ENCODE data around the gene CBLL1.

The CBLL1 gene, protein sequence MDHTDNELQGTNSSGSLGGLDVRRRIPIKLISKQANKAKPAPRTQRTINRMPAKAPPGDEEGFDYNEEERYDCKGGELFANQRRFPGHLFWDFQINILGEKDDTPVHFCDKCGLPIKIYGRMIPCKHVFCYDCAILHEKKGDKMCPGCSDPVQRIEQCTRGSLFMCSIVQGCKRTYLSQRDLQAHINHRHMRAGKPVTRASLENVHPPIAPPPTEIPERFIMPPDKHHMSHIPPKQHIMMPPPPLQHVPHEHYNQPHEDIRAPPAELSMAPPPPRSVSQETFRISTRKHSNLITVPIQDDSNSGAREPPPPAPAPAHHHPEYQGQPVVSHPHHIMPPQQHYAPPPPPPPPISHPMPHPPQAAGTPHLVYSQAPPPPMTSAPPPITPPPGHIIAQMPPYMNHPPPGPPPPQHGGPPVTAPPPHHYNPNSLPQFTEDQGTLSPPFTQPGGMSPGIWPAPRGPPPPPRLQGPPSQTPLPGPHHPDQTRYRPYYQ

DNA sequence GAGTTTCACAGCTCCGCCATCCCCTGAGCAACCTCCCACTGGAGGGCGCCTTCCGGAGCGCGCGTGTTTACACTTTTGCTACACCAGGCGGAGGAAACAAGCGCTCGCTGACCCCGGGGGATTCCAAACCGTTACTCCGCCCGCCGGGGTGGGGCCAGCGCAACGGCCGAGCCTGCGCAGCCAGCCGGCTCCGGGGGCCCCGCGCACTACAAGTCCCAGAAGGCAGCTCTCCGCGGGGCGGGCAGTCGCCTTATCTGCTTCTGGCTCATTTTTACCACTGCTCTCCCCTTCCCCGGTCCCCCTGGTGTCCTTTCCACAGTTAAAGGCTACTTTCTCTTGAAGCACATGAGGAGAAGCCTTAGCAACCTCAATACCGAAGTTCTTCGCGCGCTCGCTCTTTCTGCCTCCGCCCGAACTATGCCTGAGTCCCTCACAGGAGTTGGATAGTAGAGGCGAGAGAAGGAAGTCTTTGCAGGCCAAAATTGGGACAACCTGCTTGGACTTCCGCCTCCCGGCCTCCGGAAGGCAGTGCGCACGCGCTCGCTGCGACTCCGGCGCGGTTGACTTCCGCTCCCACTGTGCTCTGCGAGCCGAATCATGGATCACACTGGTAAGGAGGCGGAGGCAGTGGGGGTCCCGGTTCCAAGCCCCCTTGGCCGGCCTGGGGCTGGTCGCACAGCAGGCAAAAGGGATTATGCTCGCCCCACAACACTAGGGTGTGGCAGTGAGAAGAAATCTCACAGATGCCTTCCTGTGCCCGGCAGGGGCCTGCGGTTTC is at the start of gene CBLL1:
Gene CBLL1, plus strand, starts transcription at position 576 of the 778 bp plus-strand sequence. Its CDS starts 22 bp downstream, at position 598.
- DNase-seq, result peak; percentile 99

DNA sequence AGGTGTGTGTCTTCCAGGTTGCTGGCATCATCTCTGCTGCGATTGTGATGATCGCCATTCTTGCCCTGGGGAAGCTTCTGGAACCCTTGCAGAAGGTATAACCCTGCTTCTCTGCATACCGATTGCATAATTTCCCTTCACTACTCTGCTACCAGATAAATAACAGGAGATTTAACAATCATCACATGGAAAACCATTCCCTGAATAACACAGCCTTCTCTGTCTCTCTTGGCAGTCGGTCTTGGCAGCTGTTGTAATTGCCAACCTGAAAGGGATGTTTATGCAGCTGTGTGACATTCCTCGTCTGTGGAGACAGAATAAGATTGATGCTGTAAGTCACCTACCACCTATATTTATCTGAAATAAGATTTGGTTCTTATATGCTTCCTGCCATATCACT is 49.6 kb upstream of the CBLL1 start:
- DNase-seq, result no peak

DNA sequence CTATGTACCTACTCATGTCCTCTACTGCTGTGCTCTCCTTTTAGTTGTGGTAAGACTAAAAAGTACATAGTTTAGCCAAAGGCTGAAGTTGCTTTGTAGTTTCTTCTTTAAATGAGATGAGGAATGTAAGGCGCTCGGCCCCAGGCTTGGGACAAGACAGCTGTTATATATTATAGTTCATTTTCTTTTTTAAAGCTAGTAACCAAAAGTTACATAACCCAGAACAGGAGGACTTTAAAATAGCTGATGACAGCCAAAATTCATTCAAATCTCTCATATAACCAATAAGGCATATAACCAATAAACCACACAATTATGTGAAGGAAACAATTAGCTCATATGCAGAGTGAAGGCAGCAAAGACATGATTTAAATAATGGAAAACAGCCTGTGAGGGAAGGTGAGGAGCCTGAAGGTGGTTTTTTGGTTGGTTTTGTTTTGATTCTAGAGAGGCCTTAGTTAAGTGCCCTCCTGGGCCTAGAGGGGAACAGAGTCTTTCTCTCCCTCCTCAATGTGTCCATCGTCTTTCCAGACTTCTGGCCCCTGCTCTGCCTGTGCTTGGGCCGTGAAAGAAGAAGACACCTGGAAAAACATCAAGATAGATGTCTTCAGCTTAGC is 47.5 kb upstream of the CBLL1 start:
- no peak for DNase-seq

DNA sequence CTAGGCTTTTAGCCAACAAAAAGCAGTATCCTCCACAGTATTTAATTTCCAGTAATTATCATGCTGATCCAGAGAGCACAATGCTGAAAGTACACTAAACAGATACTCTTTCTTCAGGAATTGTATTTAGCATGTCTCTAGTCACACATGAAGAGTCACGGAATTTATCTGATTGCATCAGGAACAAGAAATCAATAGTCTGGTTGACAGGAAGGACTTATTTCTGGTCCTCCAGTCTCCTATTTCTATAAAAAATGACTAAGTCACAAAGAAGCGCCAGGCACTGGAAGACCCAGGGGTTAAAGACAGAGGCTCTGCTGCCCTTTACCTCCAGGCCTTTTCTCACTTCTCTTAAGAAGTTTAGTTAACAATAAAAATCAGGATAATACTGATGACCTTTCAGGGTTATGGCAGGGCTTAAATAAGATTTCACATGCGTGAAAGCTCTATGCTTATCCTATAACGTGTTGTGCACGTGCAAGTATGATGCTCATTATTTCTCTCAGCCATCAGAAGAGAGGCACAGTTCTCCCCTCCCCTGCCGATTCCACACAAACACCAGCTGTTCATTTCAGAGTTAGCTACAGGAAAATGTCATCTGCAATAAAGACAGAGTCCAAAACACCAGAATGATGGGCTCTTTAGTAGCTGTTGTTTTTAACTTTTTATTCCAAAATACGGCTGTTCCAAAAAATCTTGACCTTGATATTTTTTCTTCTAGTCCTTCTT is 46.5 kb upstream of the CBLL1 start:
- no peak for DNase-seq

DNA sequence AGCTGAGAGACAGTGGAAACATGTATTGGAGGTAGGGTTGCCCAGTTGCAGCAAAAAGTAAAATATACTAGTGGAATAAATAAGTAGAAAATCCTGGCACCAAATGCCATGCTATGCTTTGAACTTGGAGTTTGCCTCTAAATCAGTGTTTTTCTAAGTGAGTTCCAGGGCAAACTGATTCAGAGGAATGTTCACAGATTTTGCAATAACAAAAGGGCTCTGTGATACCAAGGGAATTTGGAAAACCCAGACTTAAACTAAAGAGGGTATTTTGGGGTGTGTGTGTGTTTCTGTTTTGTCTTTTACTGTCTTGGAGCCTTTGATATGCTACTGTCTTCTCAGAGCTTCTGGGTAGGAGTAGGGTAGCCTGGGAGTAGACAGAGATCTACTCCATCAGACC is 43.4 kb upstream of the CBLL1 start:
- no peak for DNase-seq

DNA sequence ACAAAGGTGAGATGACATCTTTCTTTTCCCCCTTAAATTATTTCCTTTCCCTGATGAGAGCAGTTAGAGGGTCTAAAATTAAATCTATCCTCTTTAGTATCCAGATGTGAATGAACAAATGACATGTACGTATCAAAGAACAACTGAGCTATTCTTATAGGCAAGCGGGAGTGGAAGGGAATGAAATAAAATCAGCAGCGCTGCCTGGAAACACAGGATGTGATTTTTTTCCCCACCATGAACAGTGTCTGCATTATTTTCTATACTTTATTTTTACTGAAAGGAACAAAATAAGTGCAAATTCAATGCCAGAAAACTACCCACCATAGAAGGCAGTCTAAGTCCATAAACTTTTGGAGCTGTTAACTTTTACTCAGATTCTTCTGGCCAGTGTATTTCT is 42.8 kb upstream of the CBLL1 start:
- DNase-seq, result no peak

DNA sequence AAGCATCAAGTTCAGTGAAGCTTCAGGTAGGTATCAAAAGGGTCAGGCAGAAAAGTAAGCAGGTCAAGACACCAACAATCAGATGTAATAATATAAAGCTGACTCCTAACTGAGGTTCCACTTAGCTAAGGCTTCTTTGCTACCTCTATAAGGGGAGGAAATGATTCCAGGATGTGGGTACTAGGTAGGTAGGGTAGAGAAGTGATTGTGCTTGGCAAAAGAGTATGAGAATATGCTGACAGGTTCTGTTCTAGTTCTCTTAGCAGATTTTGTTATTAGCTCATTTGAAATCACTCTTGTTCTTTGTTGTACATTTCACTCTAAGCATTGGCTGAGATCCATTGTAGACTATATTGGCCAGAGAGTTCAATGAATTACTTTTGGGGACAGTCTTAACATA is 40.7 kb upstream of the CBLL1 start:
- DNase-seq, result no peak

DNA sequence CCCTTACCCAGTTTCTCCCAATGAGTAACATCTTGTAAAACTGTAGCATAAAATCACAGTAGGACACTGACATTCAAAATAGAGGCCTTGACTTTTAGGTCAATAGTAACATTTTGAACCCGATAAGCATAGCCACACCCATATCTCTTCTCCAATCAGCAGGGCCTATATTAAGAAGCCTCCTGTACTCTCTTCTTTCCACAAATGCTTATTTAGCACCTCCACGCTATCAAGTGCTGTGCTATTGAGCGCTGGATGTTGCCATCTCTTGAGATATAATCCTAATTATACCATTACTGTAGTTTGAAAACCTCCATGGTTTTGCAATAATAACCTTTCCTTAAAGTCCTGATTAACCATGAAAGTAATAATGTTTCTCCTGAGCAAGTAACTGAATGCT is 40.1 kb upstream of the CBLL1 start:
- DNase-seq, result no peak

DNA sequence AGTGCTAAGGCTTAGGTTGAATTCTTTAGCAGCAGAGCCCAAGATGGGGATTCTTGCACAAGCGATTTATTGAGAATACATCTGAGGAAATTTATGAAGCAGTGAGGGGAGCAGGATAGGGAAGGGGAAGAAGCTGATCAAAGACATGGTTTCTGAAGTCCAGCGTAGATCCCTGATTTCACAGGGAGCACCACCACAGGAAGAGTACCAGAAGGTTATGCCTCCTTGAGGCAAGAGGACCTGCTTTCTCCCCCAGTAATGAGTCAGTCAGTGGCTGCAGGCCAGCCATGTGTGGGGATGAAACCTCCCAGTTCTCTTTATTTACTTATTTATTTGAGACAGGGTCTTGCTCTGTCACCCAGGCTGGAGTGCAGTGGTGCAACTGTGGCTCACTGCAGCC is 35.0 kb upstream of the CBLL1 start:
- DNase-seq, result no peak

DNA sequence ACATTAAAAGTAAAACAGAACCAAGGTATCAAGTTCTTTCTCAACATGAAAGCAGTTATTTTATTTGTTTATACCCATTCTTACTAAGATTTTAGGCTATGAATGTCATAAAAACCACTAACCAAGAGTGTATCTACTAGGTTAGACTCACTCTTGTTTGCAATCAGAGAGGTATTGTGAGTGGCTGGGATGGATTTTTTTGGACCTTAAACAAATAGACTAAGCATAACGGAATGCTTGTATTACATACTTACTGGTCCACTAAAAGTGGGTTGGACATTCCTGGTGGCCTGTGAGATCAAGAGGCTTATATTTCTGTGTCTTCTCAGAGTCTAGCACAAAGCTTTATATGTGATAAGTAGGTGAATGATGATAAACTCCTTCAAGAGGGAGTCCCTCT is 32.6 kb upstream of the CBLL1 start:
- no peak for DNase-seq

DNA sequence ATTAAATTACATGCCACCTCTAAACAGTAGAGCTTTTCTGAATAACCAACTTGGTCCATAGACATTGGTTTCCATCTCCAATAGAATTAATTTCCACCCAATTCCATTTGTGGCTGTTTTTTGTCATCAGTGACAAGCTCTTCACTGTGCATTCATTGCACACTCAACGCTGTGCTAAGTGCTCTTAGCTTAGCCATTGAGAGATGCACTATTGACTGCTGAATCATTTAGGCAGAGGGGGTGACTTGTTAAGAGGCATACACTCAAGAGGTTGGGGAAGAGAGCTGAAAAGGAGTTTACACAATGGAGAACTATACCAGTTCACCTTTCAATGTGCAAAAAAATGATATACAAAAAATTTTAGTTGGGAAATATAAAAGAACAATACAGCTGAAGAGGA is 31.9 kb upstream of the CBLL1 start:
- peak; percentile 83 for DNase-seq

DNA sequence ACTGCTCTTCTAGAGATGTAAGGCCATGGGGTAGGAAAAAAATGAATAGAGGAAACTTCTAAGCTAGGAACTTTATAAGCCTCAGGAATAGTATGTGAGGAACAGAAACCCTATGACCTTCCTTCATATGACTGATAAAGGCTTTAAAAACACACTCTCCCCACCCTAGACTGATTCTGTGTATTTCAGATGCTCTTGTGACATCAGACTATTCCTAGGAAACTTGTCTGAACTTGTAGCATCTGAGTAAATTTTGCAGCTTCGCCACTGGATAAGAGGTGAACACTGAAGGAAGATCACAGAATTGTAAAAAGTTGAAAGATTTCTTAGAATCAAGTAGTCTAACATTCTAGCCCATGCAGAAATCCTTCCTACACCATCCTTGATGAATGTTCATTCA is 31.0 kb upstream of the CBLL1 start:
- no peak for DNase-seq

DNA sequence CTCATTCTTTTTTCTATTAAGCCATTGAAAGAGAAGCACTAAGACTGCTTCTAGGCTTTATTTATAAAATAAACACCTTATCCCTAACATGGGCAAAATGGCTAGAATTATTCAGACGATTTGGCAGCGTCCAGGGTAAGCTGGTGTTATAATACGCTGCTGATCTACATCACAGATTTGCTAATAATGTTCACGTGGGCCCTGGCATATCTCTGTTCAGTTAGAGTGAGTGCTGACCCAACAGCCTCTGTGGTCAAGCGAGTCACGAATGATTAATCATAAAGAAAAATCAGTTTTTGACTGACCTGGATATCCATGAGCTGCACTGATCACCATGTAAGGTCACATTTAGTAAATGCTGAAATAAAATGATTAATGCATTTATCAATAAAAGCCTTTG is 28.4 kb upstream of the CBLL1 start:
- DNase-seq, result no peak

DNA sequence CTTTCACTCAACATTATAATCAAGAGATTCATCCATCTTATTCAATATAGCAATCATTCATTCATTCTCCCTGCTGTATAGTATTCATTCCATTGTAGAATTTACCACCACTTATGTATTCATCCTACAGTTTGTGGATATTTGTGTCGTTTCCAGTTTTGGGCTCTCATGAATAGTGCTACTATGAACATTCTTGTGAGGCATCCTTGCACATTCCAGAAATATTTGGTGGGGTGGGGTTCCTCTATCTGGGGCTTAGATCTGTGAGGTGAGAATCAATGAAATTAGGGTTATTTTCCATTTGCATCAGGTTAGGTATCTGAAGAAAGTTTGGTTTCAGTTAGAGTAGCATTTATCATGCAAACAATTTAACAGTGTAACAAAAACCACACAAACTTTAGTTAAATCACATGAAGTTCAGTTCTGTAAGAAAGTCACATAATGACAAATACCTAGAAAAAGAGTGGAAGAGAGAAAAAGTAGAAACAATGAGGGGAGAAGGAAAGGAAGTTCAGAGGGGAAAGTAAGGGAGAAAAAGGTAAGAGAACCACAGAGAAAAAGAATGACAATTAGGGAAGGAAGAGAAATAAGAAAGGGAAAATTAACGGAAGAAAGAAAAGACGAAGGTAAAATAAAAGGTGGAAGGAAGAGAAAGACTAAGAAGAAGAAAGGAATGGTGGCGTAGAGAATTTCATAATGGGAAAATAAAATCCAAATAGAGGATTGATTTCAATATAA is 25.3 kb upstream of the CBLL1 start:
- no peak for DNase-seq

DNA sequence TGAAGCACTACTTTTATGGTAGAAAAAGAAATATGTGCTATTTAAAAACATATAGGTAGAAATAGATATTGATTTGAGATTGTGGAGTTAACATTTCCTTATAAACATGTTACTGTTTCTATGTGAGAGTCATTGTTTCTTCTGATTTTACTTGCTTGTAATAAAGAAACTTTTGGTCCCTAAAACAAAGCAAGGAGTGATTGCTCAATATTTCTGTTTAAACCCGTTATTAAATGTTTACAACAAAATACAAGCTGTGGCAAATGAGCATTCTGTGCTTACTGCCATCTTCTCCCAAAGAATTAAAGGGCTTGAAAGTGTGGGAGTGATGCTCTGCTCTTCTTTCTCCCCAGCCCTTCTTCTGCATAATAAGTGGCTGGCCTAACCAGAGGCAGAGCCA is 22.7 kb upstream of the CBLL1 start:
- DNase-seq, result no peak

DNA sequence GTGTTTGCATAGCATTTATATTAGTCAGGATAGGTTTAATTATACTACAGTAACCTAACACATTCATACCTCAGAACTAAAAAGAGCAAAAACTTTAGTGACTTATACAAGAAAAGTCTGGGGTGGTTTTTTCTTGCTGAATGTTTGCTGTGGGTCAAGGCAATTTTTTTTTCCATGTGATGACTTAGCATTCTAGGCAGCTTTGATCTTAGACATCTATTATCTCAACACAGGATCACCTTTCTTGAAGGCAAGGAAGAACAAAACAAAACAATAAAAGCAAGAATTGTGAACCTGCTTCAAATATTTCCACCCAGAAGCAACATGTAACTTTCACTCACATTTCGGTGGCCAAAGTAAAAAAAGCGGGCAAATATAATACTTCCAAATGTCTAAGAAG is 20.7 kb upstream of the CBLL1 start:
- DNase-seq, result no peak

DNA sequence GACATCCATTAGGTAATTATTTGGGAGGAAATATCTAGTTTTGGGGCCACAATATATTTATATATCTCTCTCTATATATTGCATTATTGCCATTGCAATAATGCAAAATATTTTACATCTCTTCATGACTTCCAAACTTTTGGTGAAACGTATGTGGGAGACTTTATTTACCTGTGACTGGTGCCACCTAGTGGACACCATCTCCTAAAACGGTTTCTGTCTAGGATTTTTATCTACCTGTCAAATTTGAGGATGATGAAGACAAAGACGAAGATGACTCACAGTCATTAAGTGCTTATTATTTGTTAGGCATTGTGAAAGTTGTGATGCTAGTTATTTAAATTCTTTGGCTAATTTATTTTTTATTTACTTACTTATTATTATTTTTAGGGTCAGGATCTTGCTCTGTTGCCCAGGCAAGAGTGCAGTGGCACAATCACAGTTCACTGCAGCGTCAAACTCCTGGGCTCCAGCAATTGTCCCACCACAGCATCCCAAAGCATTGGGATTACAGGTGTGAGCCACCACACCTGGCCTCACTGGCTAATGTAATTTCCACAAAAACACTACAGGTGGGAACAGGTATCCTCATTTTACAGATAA is 18.7 kb upstream of the CBLL1 start:
- peak; percentile 85 for DNase-seq

DNA sequence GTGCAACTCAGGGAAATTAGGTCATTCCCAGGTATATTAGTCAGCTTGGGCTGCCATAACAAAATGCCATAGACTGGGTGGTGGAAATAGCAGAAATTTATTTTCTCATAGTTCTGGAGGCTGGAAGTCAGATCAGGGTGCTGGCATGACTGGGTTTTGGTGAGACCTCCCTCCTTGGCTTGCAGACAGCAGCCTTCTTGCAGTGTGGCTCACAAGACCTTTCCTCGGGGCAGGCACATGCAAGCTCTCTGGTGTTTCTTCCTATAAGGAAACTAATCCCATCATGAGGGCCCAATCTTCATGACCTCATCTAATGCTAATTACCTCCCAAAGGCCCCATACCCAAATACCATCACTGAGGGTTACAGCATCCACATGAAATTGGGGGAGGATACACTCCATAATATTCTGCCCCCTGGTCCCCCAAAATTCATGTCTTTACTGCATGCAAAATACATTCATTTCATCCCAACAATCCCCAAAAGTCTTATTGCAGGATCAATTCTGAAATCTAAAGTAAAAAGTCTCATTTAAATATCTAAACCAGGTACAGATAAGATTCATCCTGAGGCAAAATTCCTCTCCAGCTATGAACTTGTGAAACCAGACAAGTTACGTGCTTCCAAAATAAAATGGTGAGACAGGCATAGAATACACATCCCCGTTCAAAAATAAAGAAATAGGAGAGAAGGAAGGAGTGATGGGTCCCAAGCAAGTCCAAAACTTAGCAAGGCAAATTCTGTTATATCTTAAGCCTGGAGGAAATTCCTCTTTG is 17.4 kb upstream of the CBLL1 start:
- DNase-seq, result no peak

DNA sequence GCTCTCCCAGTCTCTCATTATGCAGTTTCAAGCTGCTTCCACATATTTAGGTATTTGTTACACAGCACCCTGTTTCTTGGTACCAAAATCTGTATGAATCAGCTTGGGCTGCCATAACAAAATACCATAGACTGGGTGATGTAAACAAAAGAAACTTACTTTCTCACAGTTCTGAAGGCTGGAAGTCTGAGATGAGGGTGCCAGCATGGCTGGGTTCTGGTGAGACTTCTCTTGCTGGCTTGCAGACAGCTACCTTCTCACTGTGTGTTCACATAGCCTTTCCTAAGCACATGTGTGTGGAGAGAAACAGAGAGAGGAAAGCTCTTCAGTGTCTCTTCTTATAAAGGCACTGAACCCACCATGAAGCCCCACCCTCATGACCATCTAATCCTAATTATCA is 15.7 kb upstream of the CBLL1 start:
- DNase-seq, result no peak

DNA sequence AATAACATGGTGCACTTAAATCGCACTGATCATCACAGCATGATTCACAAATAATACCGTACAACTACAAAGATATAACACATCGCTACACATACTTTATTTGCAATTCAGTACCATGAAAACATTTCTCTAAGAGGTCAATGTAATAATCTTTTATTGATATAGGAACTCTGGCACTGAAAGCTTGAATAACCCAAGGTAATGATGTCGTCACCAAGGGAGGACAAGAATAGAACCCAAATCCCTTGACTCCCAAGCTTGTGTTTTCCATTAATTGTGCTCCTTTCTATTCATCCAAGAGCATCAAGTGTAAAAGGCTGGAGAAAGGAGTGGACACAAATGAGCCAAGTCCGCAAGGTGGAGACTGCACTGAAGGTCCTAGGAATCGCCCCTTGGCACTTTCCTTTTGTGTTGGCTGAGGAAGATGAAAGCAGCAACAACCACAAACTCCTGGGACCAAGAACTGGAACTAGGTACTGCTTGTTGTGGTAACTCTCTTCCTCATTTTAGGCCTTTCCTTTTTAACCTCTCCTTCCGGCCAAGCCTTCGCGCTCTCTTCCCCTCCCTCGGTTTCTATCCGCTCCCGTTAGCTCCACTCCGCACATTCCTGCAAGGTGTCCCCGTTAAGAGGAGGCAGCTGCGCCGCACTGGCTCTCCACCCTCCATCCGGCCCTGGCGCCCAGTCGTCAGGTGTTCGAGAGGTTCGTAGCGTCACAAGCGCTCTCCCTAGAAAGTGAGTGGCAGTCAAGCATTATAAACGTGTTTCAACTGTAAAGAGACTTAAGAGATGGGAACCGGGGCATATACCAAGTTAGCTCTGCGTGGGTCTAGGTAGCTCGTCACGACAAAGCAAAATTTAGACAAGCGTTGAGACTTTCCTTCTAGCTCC is 1.0 kb upstream of the CBLL1 start:
- peak; percentile 96 for DNase-seq

Data from DMS53 (cell line).